Stomach (tissue), 9 donors: ENCODE measurements around the gene TBX10. TPM values are rescaled to one million over a fixed set of nuclear protein-coding genes. Genes with fewer than 3 reads are reported as not detected.
"Not testable (repeated sequence)": the region's sequence is repeated elsewhere in the genome, so short reads cannot be mapped to it uniquely, and the experiment has no call there.

Source experiments
- DNase-seq, 2 donors: peaks; one replicate each; pipeline versions ENCODE4 v3.0.0 to v3.0.0-alpha.2; 2013 to 2019
- H3K27ac ChIP-seq, 5 donors: fragments of 200-600 bp in 4 of 5; sonication (generic) in 4 of 5; one replicate each; pipeline ENCODE4 v1.5.1; 2013 to 2019; ENCODE audit warnings: mild to moderate bottlenecking in 1 of 5, moderate library complexity in 1 of 5
- H3K27me3 ChIP-seq, 3 donors: fragments of 200-600 bp; sonication (generic); one replicate each; pipeline ENCODE4 v1.5.1; 2017 to 2019; ENCODE audit warnings: mixed run types in 1 of 3
- H3K36me3 ChIP-seq, 4 donors: fragments of 200-600 bp; sonication (generic); 1 replicate in 3 of 4; 2 replicates in 1 of 4; pipeline ENCODE4 v1.5.1; 2016 to 2019
- H3K4me1 ChIP-seq, 4 donors: fragments of 200-600 bp; sonication (generic); one replicate each; pipeline ENCODE4 v1.5.1; 2016 to 2019
- H3K4me3 ChIP-seq, 4 donors: fragments of 200-600 bp; sonication (generic) in 3 of 4; one replicate each; pipeline ENCODE4 v1.5.1; 2016 to 2019; ENCODE audit warnings: mild to moderate bottlenecking in 1 of 4
- H3K9me3 ChIP-seq, 4 donors: fragments of 200-600 bp; sonication (generic); one replicate each; pipeline ENCODE4 v1.5.1; 2016 to 2019
- CTCF ChIP-seq, 7 experiments: fragments of 450-650 bp in 4 of 7; fragments of 200-600 bp in 3 of 7; sonication (generic) in 3 of 7; IDR thresholded peaks; one replicate each; pipeline ENCODE4 v1.5.1; 2016 to 2019; ENCODE audit warnings: antibody characterized with exemption in 7 of 7, control low read depth in 2 of 7, mild to moderate bottlenecking in 1 of 7
- EP300 ChIP-seq: sonication (generic); formaldehyde crosslinking; IDR thresholded peaks from one replicate; pipeline ENCODE4 v1.6.1; 2017; ENCODE audit warnings: antibody characterized with exemption
- POLR2A ChIP-seq, 4 donors: fragments of 450-650 bp; IDR thresholded peaks; one replicate each; pipeline ENCODE4 v1.6.1; 2016; ENCODE audit warnings: antibody characterized with exemption in 4 of 4, control low read depth in 2 of 4, mild to moderate bottlenecking in 1 of 4, moderate library complexity in 1 of 4
- POLR2AphosphoS5 ChIP-seq, 3 donors: sonication (generic); formaldehyde crosslinking; IDR thresholded peaks; one replicate each; pipeline ENCODE4 v1.6.1; 2016; ENCODE audit warnings: antibody characterized with exemption in 3 of 3
- WGBS, 5 donors: extraction: QIAGEN DNeasy Blood & Tissue Kit in 3 of 5; methylation state at CpG; one replicate each; pipeline versions ENCODE4 v1.1.5 to v1.1.7; 2013 to 2018; 5-methylcytosine and 5-hydroxymethylcytosine counted together
- intact Hi-C: fragments of 100-400 bp; cut with DNase I; formaldehyde crosslinking; loops from one replicate; pipeline ENCODE4 v1.15.1; 2023; ENCODE audit warnings: low total_unique reads
- polyA plus RNA-seq, 3 donors: library from polyadenylated mRNA; stranded (reverse); fragments of 200-250 nt; gene quantifications; one replicate each; pipeline ENCODE4 v1.2.3, GENCODE V29; 2013
- total RNA-seq, 5 donors: library from RNA; depleted of rRNA; stranded (reverse); fragments of >200 nt; gene quantifications; one replicate each; pipeline versions ENCODE4 v1.1.0 to v1.2.3, GENCODE V29; 2014 to 2016
- donor health status: healthy with polysubstance abuse.
- donor health status: Bipolar disorder and iron deficiency.
- donor health status: healthy.

Gene TBX10
- total and polyA plus RNA-seq, 8 donors, result not detected

GRCh38 chr11:67662835-67663531, 23.4 kb upstream of the TBX10 start:
- H3K36me3 ChIP-seq, result no peaks in the 10 kb centered on the region
- no peak for TF ChIP-seq POLR2AphosphoS5 (IDR thresholded peaks at IDR 0.05)
- no peak for DNase-seq
- H3K9me3 ChIP-seq, result no peaks in the 10 kb centered on the region
- H3K4me1 ChIP-seq, result peaks cover 0 to 9% (median 6%) of the 10 kb centered on the region in 4 donors
- H3K4me3 ChIP-seq, result no peak overlapping the region
- no peaks in the 10 kb centered on the region for H3K27me3 ChIP-seq
- WGBS, 5 donors, result 78 to 87% (median 85%) methylated on average over 11 to 19 of the region's 19 CpGs
- intact Hi-C loops, result no loop called here
- H3K27ac ChIP-seq, result no peak overlapping the region

- intact Hi-C loops, result no loop called here
- Histone ChIP-seq H3K27ac (no peak overlapping the region), H3K4me1 (peaks cover 5 to 14% (median 8%) of the 10 kb centered on the region in 4 donors), H3K36me3 (no peaks in the 10 kb centered on the region), H3K4me3 (no peak overlapping the region), H3K9me3 (no peaks in the 10 kb centered on the region), H3K27me3 (no peaks in the 10 kb centered on the region)
- 87 to 93% (median 90%) methylated on average over 12 of the region's 12 CpGs for WGBS, 5 donors
- no peak for DNase-seq
- no peak for TF ChIP-seq POLR2AphosphoS5 (IDR thresholded peaks at IDR 0.05)
- no peak for TF ChIP-seq POLR2A (IDR thresholded peaks at IDR 0.05)
- TF ChIP-seq CTCF (IDR thresholded peaks at IDR 0.05), result no peak
- no peak for TF ChIP-seq EP300
Measured at GRCh38 chr11:67662142-67662834, 22.7 kb upstream of the TBX10 start.

- H3K4me1 ChIP-seq, result peaks cover 6 to 23% (median 12%) of the 10 kb centered on the region in 4 donors
- DNase-seq, H3K27ac ChIP-seq, intact Hi-C loops, H3K9me3 ChIP-seq, H3K36me3 ChIP-seq, H3K27me3 ChIP-seq, H3K4me3 ChIP-seq: not testable (repeated sequence)
- WGBS, 5 donors, result 62 to 77% (median 74%) methylated on average over 5 of the region's 5 CpGs
Measured at GRCh38 chr11:67660752-67661151, 21.2 kb upstream of the TBX10 start.

GRCh38 chr11:67659651-67660165, 20.1 kb upstream of the TBX10 start:
- H3K27ac ChIP-seq, H3K27me3 ChIP-seq, DNase-seq, intact Hi-C loops, H3K36me3 ChIP-seq, H3K9me3 ChIP-seq, H3K4me3 ChIP-seq: not testable (repeated sequence)
- 57 to 61% (median 59%) methylated on average over 5 of the region's 5 CpGs for WGBS, 5 donors
- peaks cover 6 to 23% (median 12%) of the 10 kb centered on the region in 4 donors for H3K4me1 ChIP-seq
- TF ChIP-seq CTCF (IDR thresholded peaks at IDR 0.05), result peak in 1 of 7 experiments; percentile 11

- Histone ChIP-seq H3K4me1 (peaks cover 6 to 32% (median 12%) of the 10 kb centered on the region in 4 donors), H3K36me3 (no peaks in the 10 kb centered on the region), H3K27ac (peak overlapping the region in 4 of 5 donors; percentile 6 to 69 (median 35)), H3K27me3 (no peaks in the 10 kb centered on the region), H3K9me3 (peaks cover 0 to 3% (median 0%) of the 10 kb centered on the region in 4 donors), H3K4me3 (no peak overlapping the region)
- intact Hi-C loops, result no loop called here
- DNase-seq, result no peak
- TF ChIP-seq CTCF (IDR thresholded peaks at IDR 0.05), result no peak
- no peak for TF ChIP-seq POLR2A (IDR thresholded peaks at IDR 0.05)
- no peak for TF ChIP-seq POLR2AphosphoS5 (IDR thresholded peaks at IDR 0.05)
- no peak for TF ChIP-seq EP300
- WGBS, 5 donors, result 24 to 36% (median 28%) methylated on average over 3 of the region's 3 CpGs
Measured at GRCh38 chr11:67657300-67657699, 17.7 kb upstream of the TBX10 start.
